HepG2 (cell line): Measurements from ENCODE around the gene NXPE3. TPM values are rescaled to one million over a fixed set of nuclear protein-coding genes. Genes with fewer than 3 reads are reported as not detected.
A peak's percentile ranks its signal among the peaks of the same experiment; 100 is the strongest.

ENCODE experiments used
- BRD4 ChIP-seq: sonication (generic); formaldehyde crosslinking; IDR thresholded peaks from 2 replicates; pipeline ENCODE4 v1.4.0; 2020; ENCODE audit warnings: missing genetic modification reagents
- FOXP1 ChIP-seq, 2 experiments: fragments of 450-650 bp in 1 of 2; IDR thresholded peaks; 2 replicates each; pipeline ENCODE4 v1.6.1; 2017 to 2018; ENCODE audit warnings: antibody characterized with exemption in 1 of 2
- GFI1 ChIP-seq: sonication (generic); formaldehyde crosslinking; IDR thresholded peaks from 2 replicates; pipeline ENCODE4 v1.5.0; 2020; ENCODE audit warnings: missing genetic modification reagents, mild to moderate bottlenecking, borderline replicate concordance
- GMEB2 ChIP-seq: IDR thresholded peaks from 2 replicates; pipeline ENCODE4 v1.6.1; 2016; ENCODE audit warnings: missing biosample characterization, missing genetic modification reagents, low read depth
- KLF9 ChIP-seq: IDR thresholded peaks from 2 replicates; pipeline ENCODE4 v1.6.1; 2016; ENCODE audit warnings: low read depth
- PHF5A ChIP-seq: IDR thresholded peaks from one replicate; pipeline ENCODE4 v1.6.1; 2018; ENCODE audit warnings: low read depth, missing genetic modification reagents; ENCODE audit not compliant: unreplicated experiment
- SP4 ChIP-seq: sonication (generic); formaldehyde crosslinking; IDR thresholded peaks from 2 replicates; pipeline ENCODE4 v1.8.1; 2023; ENCODE audit warnings: mild to moderate bottlenecking, missing genetic modification reagents
- ZBTB21 ChIP-seq: sonication (generic); formaldehyde crosslinking; IDR thresholded peaks from 2 replicates; pipeline ENCODE4 v1.4.0; 2020; ENCODE audit warnings: missing genetic modification reagents
- ZBTB4 ChIP-seq: sonication (generic); formaldehyde crosslinking; IDR thresholded peaks from 2 replicates; pipeline ENCODE4 v1.4.0; 2020; ENCODE audit warnings: missing genetic modification reagents, mild to moderate bottlenecking, borderline replicate concordance
- ZFP91 ChIP-seq: sonication (generic); formaldehyde crosslinking; IDR thresholded peaks from 2 replicates; pipeline ENCODE4 v1.9.0; 2022; ENCODE audit warnings: missing genetic modification reagents, mild to moderate bottlenecking, borderline replicate concordance
- ZNF564 ChIP-seq: sonication (generic); formaldehyde crosslinking; IDR thresholded peaks from 2 replicates; pipeline ENCODE4 v1.8.1; 2023; ENCODE audit warnings: mild to moderate bottlenecking, missing genetic modification reagents
- ZNF615 ChIP-seq: sonication (generic); formaldehyde crosslinking; IDR thresholded peaks from 2 replicates; pipeline ENCODE4 v1.5.0; 2020; ENCODE audit warnings: mild to moderate bottlenecking, missing genetic modification reagents, borderline replicate concordance
- ZNF646 ChIP-seq: sonication (generic); formaldehyde crosslinking; IDR thresholded peaks from 2 replicates; pipeline ENCODE4 v1.9.0; 2021; ENCODE audit warnings: mild to moderate bottlenecking, missing genetic modification reagents
- ZZZ3 ChIP-seq: sonication (generic); formaldehyde crosslinking; IDR thresholded peaks from 2 replicates; pipeline ENCODE4 v1.4.0; 2020; ENCODE audit warnings: missing genetic modification reagents, mild to moderate bottlenecking, borderline replicate concordance
- polyA plus RNA-seq, 8 experiments: library from polyadenylated mRNA; depleted of rRNA in 3 of 8; stranded (reverse) in 7 of 8; unstranded in 1 of 8; fragments of >200 nt; fragmentation: Illumina TruSeq in 4 of 8; extraction: Trizol in 4 of 8; gene quantifications; 2 replicates each; pipeline versions ENCODE4 v1.2.1 to v1.2.3, GENCODE V29; 2011 to 2016; ENCODE audit warnings: low read depth in 4 of 8, missing spikeins in 1 of 8, mixed read lengths in 1 of 8; ENCODE audit not compliant: insufficient read depth in 1 of 8
- total RNA-seq, 5 experiments: library from RNA; depleted of rRNA; stranded (reverse); fragments of >200 nt; fragmentation: Illumina TruSeq; extraction: Trizol; gene quantifications; 2 replicates each; pipeline ENCODE4 v1.2.3, GENCODE V29; 2016; ENCODE audit warnings: low read depth in 1 of 5

NXPE3 gene
- total and polyA plus RNA-seq, 2 of the 13 experiments (the other 11 are each of a cell fraction or from before 2014, with no cell fraction given): 3.5 to 4.7 TPM

- no peak for TF ChIP-seq ZNF646 (CRISPR knock-in tag)
- TF ChIP-seq PHF5A (CRISPR knock-in tag): no peak
- TF ChIP-seq GFI1 (CRISPR knock-in tag): peak; percentile 44; the same call in 1 of the 2 replicates
- peak; percentile 69; the same call in 1 of the 2 replicates for TF ChIP-seq BRD4
- no peak for TF ChIP-seq KLF9
- peak; percentile 72; the same call in 1 of the 2 replicates for TF ChIP-seq SP4 (CRISPR knock-in tag)
- no peak for TF ChIP-seq ZNF615 (CRISPR knock-in tag)
- no peak for TF ChIP-seq FOXP1 (IDR thresholded peaks at IDR 0.05)
- peak; percentile 10; the same call in 1 of the 2 replicates for TF ChIP-seq FOXP1 (CRISPR knock-in tag; IDR thresholded peaks at IDR 0.05)
- TF ChIP-seq ZZZ3: no peak
- peak; percentile 73 for TF ChIP-seq ZNF564 (CRISPR knock-in tag)
- peak; percentile 15; the same call in 1 of the 2 replicates for TF ChIP-seq ZBTB4
- TF ChIP-seq GMEB2: no peak
- no peak for TF ChIP-seq ZBTB21 (CRISPR knock-in tag)
- peak; percentile 34 for TF ChIP-seq ZFP91 (CRISPR knock-in tag)
These were observed 70.0 kb downstream of the NXPE3 start, which contains the start of gene NFKBIZ (continued) for GRCh38 chr3:101848754-101849713.
